Activated gamma-delta T cell treated with Interleukin-2 at 50 U/mL for 16 hours (primary cell): ENCODE results near the gene CELF2.

Experiments used
- DNase-seq: peaks from one replicate; pipeline ENCODE4 v3.0.0-alpha.2; 2020

CELF2 gene

DNA sequence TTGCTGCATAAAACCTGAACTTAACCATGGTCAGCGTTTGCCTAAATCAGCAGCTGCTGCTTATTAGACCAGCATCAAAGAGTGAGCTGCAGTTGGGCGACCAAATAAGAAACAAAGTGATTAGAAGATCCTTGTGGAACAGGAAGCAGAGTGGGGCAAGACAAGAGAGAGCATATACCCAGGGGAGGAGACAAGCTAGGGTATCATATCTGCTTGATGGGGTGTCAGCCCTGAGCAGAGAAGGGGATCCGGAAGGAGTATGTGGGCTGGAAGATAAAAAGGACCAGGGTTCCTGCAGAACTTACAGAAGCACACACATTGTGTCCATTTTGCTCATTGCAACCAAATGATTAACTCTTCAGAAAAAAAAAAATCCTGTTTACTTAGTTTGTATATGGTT lies 213.6 kb downstream of the CELF2 start:
- DNase-seq: no peak

- no peak for DNase-seq
Measured at GRCh38 chr10:11232222-11232961, 214.7 kb downstream of the CELF2 start.

- DNase-seq: no peak
Measured at GRCh38 chr10:11234857-11235531, 217.3 kb downstream of the CELF2 start.

DNA sequence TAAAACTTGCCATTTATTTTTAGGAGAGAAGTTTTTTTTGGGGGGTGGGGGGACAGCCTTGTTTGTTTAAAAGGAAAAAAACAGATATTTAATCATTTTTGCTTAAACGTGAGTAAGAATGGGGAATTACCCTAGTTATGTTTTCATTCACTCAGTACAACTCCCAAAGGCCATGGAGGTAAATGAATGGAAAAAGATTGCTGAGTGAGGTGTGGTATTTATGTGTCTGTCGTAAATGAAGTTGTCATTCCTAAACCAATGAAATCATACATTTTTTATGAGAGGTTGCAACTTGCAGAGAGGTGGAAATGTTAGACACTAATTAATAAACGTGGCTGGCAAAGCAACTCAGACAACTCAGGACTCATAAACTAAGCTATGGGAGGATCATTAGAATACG lies 218.1 kb downstream of the CELF2 start:
- DNase-seq: no peak

- no peak for DNase-seq
Measured at GRCh38 chr10:11236234-11236633, 218.6 kb downstream of the CELF2 start.

DNA sequence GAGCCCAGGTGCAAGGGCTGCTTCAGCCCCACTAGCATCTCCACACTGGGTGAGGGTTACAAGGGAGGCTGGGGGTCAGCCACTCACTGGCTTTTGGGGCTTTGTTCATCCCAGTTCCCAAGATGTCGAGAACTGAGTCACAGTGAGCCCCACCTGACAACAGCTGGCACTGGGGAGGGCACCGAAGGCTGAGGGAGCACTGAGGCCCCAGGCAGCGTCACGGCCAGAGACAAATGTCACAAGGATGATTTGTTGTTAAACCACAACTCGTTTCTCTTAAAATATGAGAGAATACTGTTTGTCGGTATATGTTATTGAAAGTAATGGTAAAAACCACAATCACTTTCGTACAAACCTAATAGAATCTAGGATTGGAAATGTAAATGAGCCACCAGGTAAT lies 219.9 kb downstream of the CELF2 start:
- peak; percentile 33 for DNase-seq

DNA sequence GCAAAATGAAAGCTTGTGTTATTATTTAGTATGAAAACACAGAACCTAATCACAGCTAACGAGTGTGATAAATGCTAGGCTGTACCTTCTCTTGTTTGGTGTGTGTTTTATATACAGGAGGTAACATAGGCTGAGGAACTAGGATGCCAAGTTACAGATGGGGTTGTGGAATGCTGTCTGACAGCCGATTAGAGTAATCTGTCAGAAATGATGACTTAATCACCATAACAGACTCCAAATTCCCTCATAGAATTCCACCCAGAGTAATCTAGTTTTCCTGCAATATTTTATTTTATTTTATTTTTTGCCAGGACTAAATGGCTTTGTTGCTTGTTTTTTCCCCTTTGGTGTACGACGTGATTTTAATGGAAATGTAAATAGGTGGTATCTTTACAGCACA lies 221.2 kb downstream of the CELF2 start:
- no peak for DNase-seq

GRCh38 chr10:11240641-11241040 lies 223.0 kb downstream of the CELF2 start:
- DNase-seq: no peak

GRCh38 chr10:11242443-11243387 lies 225.0 kb downstream of the CELF2 start:
- no peak for DNase-seq

GRCh38 chr10:11243425-11244222 lies 226.0 kb downstream of the CELF2 start:
- no peak for DNase-seq

DNA sequence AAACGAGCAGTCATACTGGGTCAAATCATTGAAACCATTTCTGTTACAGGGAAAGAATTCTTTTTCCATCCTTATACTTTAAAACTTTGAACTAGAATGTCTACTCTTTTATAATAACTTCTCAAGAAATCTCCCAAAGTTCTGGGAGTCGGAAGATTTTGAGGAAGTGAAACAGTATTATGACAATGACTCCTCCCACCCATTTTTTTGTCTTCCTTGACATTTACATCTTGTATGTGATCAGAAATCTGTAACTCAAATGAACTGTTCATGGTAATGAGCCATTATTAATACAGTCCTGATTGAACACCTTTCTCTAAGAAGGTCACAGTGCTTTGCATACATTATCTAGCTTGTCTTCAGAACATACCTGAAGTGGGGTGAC lies 227.4 kb downstream of the CELF2 start:
- DNase-seq: no peak

GRCh38 chr10:11245510-11245909 lies 227.8 kb downstream of the CELF2 start:
- DNase-seq: peak; percentile 20

DNA sequence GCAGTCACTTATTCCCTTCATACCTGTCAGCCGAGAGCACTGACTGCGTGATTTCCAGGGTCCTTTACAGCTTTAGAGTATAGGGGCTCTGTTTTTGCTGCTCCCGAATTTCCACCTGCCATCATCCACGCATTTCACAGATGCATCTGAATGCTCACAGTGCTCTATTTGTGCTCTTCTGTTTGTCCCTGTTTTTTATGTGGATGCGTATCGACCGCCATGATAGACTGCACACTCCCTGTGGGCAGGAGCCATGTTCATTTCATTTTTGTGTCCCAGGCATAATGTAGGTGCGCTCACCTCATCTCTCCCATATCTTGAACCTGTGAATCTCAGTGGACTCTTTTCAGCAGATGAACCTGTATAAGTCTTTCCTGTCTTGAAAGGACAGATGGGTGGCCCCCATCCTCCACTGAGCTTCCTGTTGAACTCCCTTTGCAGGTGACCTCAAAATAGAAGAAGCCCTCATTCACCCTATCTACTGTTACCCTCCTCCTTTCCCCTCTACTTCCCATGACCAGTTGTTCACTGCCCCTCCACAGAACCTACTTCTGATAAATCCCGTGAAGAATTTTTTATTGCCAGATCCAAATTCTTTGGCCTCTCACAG lies 228.4 kb downstream of the CELF2 start:
- no peak for DNase-seq

DNA sequence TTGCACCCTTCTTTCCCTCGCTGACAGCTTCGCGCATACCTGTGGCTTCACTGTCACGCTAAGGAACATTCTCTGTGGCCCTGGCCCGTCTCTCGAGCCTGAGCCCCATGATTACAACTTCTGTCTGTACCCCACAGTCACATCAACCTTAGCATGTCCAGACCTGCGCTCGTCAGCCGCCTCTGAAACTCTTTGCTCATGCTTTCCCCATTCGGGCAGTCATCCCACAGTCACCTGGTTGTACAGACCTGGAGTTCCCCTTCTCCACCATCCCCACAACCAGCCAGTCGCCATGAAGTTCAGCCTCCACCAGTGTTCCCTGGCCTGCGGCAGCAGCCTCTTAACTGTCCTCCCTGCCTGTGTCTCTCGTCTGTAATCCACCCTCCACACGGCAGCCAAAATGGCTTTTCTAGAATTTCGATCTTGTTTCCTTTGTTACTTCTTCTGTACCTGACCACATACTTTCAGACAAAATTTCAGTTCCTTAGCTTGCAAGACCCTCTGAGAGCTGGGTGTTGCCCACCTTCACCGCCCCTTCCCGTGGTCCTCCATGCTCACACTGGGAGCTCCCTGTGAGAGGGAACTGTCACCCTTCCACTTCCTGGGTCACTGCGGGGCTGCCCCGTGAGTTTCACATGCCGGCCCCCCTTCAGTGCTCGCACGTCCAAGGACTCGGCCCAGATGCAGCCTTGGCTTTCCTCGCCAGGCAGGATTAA lies 229.2 kb downstream of the CELF2 start:
- no peak for DNase-seq

DNA sequence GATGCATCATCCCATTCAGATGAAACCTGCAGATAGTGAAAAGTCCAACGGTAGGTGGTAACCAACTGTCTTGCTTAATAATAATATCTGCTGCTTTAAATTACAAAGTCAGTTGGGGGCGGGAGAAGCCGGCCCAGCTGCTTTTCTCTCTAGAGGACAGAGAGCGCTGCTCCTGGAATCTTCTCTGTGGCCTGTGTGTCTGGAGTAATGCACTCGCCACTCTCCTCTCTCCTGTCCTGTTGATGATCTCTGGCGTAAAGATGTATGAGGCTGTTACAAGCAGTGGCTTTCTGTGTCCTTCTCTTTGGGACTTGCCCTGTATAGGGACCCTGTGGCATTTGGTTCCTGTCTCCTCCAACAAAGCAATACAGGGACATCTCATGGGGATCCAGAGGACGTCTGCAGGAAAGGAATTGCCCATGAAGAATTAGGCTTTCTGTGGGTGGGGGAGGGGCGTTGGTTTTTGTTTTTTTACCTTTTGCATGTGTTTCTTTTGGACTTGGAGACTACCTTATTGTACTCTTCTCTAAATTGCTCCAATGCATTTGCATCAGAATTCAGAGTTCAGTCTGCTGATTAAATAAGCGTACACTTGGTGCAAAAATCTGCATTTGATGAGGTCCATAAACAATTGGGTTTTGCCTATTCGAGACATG lies 231.6 kb downstream of the CELF2 start:
- no peak for DNase-seq

DNA sequence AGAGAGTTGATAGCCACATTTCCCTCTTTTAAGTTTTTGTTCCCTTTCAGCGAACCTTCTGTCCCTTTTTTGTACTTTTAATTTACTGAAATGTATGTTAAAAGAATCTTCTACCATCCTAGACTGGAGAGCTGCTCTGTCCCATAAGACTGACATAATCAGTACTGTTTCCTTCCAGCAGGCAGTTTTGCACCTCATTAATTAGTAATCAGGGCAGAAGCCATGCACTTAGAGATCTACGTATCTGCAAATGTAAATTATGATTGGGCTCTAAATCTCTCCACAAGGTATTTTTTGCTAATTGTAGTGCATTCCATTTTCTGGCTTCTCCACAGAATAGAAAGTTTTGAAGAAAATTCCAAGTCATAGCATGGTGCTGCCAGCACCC lies 232.1 kb downstream of the CELF2 start:
- no peak for DNase-seq

DNA sequence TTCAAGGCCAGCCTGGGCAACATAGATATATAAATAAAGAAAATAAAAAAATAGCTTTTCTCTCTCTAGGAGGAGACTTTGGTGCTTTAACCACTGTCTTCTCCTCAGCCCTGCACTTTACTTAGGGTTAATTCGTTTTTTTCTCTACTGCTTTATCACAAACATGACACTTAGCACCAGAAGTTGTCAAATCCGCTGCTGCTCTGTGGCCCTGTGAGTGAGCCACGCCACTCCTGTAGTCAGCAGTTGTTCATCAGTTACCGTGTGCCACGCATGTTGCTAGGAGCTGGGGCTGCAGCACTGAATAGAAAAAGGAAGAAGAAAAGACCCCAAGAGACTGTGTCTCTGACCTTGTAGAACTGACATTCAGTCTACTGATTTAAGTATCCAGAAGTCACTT lies 232.6 kb downstream of the CELF2 start:
- no peak for DNase-seq

DNA sequence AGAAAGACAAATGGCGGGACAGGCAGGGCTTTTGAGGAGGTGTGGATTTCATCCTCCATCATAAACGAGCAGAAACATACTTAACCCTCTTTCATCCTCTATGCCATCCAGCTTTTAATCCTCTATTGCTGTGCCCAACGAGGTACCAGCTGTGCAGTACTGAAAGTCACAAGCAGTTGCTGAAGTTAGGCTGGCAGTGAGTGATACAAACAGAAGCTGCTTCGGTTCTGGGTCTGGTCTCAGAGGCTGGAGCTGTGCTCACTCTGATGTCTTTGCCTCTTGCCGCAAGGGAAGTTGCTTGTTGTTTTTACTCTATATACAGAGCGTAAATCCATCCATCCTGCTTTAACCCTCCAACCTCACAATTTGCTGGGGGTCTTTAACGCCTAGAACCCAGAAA lies 235.2 kb downstream of the CELF2 start:
- no peak for DNase-seq

DNA sequence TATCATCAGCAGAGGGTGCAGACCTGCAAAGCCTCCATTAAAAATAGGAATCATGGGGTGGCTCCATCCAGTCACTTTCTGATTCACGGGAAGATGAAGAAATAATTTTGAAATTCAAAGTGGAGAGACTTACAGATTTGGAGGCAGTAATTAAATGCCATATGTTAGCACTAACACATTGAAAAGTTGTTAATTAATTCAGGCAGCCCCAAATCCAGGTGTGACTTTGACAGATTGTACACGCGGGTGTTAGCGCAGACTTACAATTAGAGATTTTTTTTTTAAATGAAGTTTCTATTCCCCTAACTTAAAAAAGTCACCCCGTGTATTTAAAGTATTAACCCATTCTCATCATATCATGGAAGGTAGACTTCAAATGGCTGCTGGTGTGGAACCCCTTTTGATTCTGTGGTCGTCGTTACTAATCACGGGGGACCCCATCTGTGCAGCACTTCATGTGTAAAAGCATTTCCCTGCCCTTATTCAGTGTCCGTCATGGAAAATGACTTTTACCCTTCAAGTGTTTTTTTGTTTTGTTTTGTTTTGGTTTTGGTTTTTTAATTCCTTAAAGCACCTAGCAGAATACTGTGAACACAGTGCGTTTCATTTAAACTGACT lies 235.8 kb downstream of the CELF2 start:
- DNase-seq: no peak

DNA sequence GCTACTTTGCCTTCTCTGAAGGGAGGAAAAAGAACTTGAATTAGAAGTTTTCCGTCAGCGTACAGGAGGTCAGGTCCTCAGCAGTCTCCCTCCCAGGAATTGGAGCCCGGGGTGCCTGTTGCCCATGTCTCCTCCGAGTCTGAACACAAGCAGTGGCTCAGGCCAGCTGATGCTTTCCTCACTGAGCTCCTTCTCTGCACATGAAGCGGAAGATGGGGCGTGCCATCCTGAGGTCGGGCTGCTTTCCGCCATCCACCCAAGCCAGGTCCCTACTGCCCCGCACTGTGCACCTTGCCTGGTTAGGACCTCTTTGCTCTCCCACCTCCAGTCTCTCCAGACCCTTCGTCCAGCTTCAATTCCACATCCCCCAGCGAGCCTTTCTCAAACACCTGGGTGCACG lies 237.5 kb downstream of the CELF2 start:
- no peak for DNase-seq
